ENCODE data around the gene INPP5K.
A peak's percentile ranks its signal among the peaks of the same experiment; 100 is the strongest.
"Not testable (repeated sequence)": the region's sequence is repeated elsewhere in the genome, so short reads cannot be mapped to it uniquely, and the experiment has no call there.

INPP5K gene

GRCh38 chr17:1516388-1517161 lies at the start of gene INPP5K:
TSS of gene INPP5K (minus strand) at chr17:1516612. CDS start at chr17:1516499, 113 bp downstream.
- DNase-seq: peak; percentile 95 to 98

DNA sequence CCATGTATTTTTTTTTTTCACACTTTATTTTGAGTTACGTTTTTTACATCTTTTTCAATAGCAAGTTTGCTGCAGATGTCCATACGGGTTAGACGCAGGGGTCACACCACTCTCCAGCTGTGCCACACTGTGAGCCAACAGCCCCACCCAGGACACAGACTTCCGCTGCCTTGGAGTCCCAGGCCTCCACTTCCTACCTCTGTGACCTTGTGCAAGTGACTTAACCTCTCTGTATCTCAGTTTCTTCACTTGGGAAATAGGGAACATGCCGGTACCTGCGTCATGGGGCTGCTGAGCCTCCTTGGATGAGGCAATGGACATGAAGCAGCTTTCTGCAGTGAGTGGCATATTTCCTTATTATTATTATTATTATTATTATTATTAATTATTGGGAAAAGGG lies 49.5 kb upstream of the INPP5K start:
- no peak for DNase-seq

DNA sequence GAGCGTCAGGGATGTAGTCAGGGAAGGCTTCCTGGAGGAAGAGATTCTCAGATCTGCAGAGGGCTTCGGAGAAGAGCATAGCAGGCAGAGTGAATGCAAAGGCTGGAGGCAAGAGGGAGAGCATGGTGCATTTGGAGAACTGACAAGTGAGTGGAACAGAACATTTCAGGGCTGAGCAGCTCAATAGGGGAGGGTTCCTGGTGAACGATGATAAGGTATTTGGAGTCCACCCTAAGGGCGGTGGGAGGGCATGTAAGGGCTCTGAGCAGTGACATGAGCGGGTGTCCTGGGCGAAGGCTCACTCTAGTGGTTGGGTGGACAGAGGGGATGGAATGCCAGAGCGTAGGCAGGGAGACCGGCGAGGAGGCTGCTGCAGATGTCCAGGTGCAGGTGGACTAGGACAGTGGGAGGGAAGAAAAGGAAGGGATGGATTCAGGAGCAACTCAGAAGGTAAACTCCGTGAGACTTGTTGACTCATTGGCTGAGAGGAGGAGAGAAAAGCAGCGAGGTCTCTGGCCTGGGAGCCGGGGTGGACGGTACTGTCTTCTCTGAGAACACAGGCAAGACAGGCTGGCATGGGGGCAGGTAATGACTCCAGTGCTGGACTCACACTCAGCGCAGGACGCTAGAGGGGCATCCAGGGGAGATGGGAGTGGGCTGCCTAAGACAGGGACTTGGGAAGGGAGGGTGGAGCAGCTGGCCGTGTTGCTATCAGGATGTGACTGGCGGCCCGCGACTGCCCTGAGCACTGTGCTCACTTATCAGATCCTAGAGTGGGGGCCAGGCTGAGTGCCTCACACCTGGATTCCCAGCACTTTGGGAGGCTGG lies 47.6 kb upstream of the INPP5K start:
- DNase-seq: no peak

DNA sequence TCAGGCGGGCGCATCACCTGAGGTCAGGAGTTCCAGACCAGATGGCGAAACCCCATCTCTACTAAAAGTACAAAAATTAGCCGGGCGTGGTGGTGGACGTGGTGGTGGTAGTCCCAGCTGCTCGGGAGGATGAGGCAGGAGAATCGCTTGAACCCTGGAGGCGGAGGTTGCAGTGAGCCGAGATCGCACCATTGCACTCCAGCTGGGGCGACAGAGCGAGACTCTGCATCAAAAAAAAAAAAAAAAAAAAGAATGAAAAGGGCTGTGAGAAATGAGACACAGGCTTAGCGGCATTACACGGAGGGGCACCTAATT lies 47.0 kb upstream of the INPP5K start:
- not testable (repeated sequence) for DNase-seq

GRCh38 chr17:1562176-1562643 lies 45.8 kb upstream of the INPP5K start:
- peak in 1 of 2 experiments; percentile 27 for DNase-seq

- peak; percentile 19 to 40 for DNase-seq
These were observed 45.2 kb upstream of the INPP5K start for GRCh38 chr17:1561420-1562175.

DNA sequence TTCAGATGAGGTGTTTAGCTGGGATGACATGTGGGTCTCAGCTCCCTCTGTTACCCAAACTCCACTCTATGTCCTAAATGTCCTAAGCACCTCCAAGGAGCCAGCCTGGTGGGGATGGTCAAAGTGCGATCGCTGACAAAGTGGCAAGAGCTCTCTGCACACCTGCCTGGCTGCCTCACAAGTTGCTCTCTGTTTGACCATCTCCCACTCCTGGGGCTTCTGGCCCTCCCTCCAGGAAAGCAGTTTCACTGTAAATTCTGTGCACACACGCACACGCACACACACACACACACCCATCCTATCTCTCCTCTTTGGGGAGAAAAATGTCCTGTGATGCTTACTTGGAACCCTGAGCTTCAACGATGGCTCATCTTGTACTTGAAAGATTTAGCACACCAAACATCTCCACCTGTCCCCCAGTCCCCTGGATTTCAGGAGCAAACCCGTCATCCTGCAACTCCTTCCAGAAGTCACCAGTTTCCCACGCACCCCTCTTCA lies 44.5 kb upstream of the INPP5K start:
- no peak for DNase-seq

DNA sequence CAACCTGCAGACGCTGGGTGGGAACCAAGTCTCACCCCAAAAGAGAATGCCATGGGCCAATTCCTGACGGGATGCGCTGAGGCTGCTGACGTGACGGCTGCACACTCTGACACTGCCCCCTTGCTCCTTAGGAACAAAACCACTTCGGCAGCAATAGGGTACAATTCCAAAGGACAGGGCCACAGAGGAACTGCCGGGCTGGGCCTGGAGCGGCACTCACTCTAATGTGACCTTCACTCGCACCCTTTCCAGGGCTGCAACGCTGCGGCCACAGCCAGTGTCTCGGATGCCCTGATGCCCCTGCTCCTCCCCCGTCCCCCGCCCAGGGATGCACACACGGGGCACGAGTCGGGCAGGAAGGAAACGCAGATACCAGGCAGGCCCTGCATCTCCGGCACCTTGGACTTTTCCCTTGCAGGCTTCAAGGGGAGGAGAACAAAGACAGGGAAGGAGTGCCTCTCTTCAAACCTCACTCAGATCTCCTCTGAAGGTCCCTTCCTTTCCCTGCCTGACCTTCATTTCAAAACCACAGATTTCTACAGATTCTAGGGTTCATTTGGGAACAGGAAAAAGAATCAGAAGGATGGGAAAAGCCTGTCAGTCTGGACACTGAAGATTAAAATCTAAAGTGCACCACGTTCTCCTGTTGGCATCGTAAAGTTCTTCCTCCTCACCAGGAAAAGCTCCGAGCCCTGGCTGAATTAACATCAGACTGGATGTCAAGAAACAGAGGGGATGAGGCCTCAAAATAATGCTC lies 43.9 kb upstream of the INPP5K start:
- no peak for DNase-seq

- DNase-seq: no peak
These were observed 42.9 kb upstream of the INPP5K start for GRCh38 chr17:1559047-1560043.

DNA sequence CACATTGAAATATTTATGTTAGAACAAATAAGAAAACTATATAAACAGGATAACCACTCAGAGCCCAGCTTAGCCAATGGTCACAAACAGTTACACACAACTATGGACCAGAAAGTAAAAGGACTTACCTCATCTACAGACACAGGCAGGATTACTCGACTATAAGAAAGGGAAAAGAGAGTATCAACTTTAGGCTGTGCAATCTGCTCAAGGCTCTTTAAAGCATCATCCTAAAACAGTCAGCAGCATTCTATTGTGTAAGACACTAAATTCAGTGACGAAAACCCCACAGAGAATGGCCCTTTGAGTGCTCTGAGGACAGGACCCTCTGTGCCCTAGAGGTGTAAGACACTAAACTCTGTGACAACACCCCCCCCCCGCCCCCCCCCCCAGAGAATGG lies 42.0 kb upstream of the INPP5K start:
- no peak for DNase-seq

DNA sequence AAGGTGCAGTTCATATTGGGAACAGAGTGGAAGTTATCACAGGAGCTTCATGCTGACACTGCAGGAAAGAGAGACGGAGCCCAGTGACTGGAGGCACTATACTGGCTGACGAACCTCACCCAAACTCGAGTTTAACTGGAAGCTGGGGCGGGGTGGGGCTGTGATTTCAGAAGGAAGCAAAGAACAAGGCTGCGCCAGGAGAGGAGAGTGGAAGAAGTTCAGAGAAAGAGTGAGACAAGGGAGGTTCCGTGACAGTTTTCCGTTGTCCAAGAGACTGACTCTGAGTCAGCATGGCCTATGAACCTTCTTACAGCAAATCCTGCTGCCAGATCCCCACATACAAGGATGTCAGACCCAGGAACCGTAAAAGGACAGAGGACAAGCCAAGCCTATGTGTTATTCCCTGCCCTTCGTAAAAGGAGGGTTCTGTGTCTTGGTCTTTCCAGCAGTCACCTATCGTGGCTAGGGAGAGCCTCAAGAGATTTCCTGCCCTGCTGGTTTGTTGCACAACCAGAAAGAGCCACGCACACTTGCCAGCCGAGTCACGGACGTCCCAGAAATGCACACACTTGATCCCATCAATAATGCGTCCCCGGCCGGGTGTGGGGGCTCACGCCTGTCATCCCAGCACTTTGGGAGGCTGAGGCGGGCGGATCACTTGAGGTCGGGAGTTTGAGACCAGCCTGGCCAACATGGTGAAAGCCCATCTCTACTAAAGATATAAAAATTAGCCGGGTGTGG lies 41.1 kb upstream of the INPP5K start:
- DNase-seq: no peak

DNA sequence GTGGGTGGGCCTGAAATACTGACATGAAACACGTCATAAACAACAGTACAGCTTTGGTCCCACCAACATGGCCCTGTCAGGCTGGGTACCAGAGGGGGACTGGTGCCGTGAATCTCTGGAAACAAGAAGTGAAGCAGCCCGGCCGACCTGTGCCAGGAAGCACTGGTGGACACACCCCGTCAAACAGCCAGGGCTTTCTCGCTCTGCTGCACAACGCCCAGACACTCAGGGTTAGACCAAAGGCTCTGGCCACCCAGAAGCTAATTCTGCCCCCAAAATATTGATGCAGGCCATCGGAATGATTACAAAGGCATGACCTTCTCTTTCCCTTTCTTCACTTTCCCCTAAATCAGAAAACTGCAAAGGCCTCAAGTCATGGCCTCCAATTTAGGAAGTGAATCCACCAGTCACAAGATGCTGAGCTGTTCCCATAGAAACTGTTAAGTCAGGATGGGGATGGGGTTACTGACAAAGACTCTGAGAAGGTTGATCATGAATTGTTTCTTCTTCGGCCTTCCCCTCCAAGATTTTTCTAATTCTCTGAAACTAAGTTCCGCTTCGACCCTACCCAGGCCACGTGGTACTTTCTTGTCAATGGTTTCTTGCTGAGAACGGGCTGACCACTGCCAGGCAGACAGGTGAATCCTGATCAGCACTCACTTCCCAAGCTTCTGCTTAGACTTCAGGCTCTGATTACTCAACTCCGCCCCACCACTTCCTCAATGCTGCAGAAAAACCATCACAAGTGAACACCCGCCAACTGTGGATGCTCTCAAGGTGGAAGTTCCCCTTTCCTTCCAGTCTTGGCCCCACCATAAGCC lies 39.4 kb upstream of the INPP5K start:
- no peak for DNase-seq

- no peak for DNase-seq
These were observed 38.5 kb upstream of the INPP5K start for GRCh38 chr17:1554751-1555540.

DNA sequence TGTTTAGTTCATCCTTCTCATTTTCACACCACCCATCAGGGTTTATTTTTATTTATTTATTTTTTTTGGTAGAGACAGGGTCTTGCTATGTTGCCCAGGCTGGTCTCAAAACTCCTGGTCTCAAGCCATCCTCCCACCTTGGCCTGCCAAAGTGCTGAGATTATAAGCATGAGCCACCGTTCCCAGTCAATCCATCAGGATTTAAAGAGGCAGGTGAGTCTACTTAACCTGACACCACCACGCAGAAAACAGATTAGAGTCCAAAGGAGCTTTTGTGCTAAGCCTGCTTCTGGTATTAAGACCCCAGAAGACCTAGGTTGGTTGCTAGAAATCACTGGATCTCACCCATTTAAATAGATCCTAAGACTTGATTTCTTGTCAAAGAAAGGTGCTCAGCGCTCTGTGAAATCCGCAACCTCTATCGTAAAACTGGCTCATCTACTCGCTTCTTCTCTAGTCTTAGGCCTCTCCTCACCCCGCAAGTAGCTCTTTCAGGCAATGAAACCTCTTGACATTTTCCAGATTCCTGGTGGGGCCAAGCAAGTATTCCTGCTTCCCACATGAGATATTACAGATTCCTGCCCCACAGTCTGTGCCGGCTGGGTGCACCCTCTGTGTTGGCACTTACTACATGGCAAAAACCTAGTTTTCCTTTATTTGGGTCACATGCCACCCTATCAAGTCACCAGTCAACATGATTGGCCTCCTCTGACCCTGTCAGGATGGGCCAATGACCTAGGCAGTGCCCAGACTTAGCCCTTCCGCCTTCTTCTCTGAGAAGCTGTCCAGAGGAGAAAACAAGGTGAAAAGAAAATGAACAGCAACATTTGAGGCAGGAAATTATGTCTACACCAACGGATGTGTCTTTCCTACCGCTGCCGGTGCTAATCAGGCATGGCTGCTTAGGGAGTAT lies 37.2 kb upstream of the INPP5K start:
- DNase-seq: no peak

DNA sequence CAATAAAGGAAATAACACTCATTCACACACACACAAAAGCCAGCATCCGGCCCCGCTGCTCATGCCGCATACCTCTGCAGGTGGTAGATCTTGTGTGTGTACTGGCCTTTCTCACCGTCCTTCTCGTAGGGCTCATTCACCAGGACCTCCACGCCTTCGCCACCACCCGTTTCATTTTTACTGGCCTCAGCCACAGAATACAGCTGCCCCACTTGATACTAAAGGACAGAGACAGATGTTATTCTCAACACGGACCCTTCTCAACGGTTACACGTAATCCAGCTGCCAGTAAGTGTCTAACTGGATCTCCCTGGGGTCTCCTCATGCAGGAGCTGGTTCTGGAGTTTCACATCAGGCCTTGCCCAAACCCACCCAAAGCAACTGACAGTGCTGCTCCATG lies 36.5 kb upstream of the INPP5K start:
- DNase-seq: no peak

DNA sequence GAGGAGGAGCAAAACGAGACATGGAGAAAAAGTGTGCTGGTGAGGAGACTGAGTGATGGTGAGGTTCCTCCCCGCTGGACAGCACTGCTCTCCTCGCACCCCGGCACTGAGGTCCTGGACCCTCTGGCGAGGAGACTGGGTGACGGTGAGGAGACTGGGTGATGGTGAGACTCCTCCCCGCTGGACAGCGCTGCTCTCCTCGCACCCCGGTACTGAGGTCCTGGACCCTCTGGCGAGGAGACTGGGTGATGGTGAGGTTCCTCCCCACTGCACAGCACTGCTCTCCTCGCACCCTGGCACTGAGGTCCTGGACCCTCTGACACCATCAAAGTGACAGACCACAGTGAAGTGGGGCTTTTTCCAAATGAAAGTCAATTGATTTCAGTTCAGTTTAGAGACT lies 35.3 kb upstream of the INPP5K start:
- DNase-seq: no peak

- DNase-seq: no peak
These were observed 31.6 kb upstream of the INPP5K start for GRCh38 chr17:1548032-1548431.
